ENCODE results near the gene RAP1GDS1. TPM values are rescaled to one million over a fixed set of nuclear protein-coding genes. Genes with fewer than 3 reads are reported as not detected.
"Not testable (repeated sequence)": the region's sequence is repeated elsewhere in the genome, so short reads cannot be mapped to it uniquely, and the experiment has no call there.

Gene RAP1GDS1
- total RNA-seq, 4 donors from 2014 or later: 36.2 to 40.9 (median 37.9) TPM

DNA sequence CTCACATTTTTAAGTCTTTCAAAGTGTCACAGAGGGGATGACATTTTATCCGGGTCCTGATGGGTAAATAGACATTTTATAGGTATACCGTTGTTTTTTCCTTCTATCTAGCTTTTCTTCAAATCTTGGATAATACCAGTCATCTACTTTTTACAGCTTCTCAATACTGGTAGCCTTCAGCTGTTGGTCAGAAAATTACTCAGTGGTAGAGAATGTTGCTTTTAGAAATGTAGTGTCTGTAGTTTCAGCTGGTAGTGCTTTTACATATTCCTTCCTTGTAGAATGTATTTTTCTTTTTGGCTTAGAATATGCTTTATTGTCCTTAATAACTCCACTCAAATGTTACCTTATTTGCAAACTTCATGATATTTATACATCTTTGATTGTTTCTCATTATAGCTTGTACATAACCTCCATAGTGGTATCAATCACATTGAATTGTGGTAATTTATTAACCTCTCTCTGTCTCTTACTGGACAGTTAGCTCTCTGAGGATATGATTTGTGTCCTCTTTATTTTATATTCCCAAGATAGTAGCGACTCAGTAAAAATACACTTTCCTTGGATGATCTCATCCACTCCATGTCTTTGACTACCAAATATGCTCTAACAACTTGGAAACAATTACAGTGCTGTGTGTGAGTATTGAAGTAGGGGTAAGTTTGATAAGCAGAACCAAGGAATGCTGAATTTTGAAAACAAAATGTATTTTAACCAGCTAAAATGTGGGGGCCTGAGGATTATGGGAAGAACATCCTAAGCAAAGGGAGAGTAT is 53.8 kb downstream of the RAP1GDS1 start:
- no peaks in the 10 kb centered on the region for H3K27me3 ChIP-seq
- no peak for DNase-seq
- H3K4me3 ChIP-seq (replicated peaks in 1 of 3): no peak overlapping the region
- no peaks in the 10 kb centered on the region for H3K9me3 ChIP-seq
- no peaks in the 10 kb centered on the region for H3K36me3 ChIP-seq
- no peaks in the 10 kb centered on the region for H3K4me1 ChIP-seq
- no peak overlapping the region for H3K27ac ChIP-seq
- 91 to 97% methylated on average over 3 of the region's 3 CpGs for WGBS, 2 donors
- intact Hi-C loops (cut with DNase I): no loop called here
- TF ChIP-seq POLR2A (IDR thresholded peaks at IDR 0.05) (no peak), CTCF (IDR thresholded peaks at IDR 0.05) (no peak)

GRCh38 chr4:98318521-98318920 is 57.3 kb downstream of the RAP1GDS1 start:
- H3K27me3 ChIP-seq: no peaks in the 10 kb centered on the region
- H3K4me1 ChIP-seq: no peaks in the 10 kb centered on the region
- no peaks in the 10 kb centered on the region for H3K9me3 ChIP-seq
- no peaks in the 10 kb centered on the region for H3K36me3 ChIP-seq
- 92 to 95% methylated on average over 2 of the region's 2 CpGs for WGBS, 2 donors
- DNase-seq: no peak
- intact Hi-C loops (cut with DNase I): no loop called here
- H3K4me3 ChIP-seq (replicated peaks in 1 of 3): no peak overlapping the region
- no peak overlapping the region for H3K27ac ChIP-seq
- TF ChIP-seq POLR2A (IDR thresholded peaks at IDR 0.05) (no peak), CTCF (IDR thresholded peaks at IDR 0.05) (no peak)

GRCh38 chr4:98319021-98319420 is 57.8 kb downstream of the RAP1GDS1 start:
- no peak for TF ChIP-seq CTCF (IDR thresholded peaks at IDR 0.05)
- no peak for TF ChIP-seq POLR2A (IDR thresholded peaks at IDR 0.05)
- 97 to 98% methylated on average over 1 of the region's 1 CpG for WGBS, 2 donors

DNA sequence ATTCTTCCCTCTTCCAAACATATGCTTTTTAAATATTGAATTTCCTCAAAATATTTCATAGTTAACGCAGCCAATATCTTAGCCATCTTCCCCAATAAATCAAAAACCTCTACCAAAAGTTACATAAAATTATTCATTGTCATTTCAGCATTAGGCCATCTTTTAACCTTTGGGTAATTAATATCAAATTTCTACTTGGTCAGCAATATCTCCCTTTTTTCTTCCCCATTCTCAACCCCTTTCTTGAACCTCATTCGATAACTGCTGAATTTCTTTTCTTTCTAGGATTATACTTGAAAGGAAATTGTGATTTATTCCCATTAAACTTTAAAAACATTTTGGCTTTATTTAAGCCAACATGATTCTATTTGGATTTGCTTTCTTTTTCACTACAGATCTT is 65.0 kb downstream of the RAP1GDS1 start:
- Histone ChIP-seq H3K36me3 (no peaks in the 10 kb centered on the region), H3K4me3 (replicated peaks in 1 of 3) (no peak overlapping the region), H3K27me3 (no peaks in the 10 kb centered on the region), H3K9me3 (no peaks in the 10 kb centered on the region), H3K27ac (no peak overlapping the region), H3K4me1 (no peaks in the 10 kb centered on the region)
- intact Hi-C loops (cut with DNase I): no loop called here
- TF ChIP-seq CTCF (IDR thresholded peaks at IDR 0.05): no peak
- TF ChIP-seq POLR2A (IDR thresholded peaks at IDR 0.05): no peak
- no peak for DNase-seq
- WGBS, 2 donors: 92 to 97% methylated on average over 2 of the region's 2 CpGs

More at GRCh38 chr4:98319021-98319420, 57.8 kb downstream of the RAP1GDS1 start:
- H3K9me3 ChIP-seq: no peaks in the 10 kb centered on the region
- H3K27me3 ChIP-seq: no peaks in the 10 kb centered on the region
- no peak for DNase-seq
- intact Hi-C loops (cut with DNase I): no loop called here
- H3K27ac ChIP-seq: no peak overlapping the region
- no peak overlapping the region for H3K4me3 ChIP-seq (replicated peaks in 1 of 3)
- no peaks in the 10 kb centered on the region for H3K4me1 ChIP-seq
- no peaks in the 10 kb centered on the region for H3K36me3 ChIP-seq

DNA sequence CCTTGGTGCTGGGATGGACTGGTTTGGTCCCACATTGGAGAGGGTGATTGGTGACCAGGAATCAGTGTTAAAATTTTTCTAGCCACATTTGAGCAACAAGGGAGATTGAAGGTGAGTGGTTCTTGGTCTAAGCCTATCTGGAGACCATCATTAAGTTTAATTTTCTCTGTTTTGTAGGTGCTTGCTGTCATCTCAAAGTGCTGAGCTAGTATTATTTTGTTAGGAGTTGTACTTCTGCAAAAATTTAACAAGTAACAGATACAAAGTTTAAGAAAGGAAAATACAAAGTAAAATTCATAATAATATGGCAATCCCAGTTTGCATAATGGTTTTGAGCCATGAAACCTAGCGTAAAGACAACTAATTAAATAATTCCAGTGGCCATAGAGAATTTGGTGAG is 66.5 kb downstream of the RAP1GDS1 start:
- H3K36me3 ChIP-seq: no peaks in the 10 kb centered on the region
- intact Hi-C loops (cut with DNase I): no loop called here
- no peak for DNase-seq
- no peak overlapping the region for H3K27ac ChIP-seq
- H3K4me1 ChIP-seq: no peaks in the 10 kb centered on the region
- H3K9me3 ChIP-seq: no peaks in the 10 kb centered on the region
- H3K4me3 ChIP-seq (replicated peaks in 1 of 3): no peak overlapping the region
- TF ChIP-seq POLR2A (IDR thresholded peaks at IDR 0.05) (no peak), CTCF (IDR thresholded peaks at IDR 0.05) (no peak)
- 98 to 100% methylated on average over 1 of the region's 1 CpG for WGBS, 2 donors
- H3K27me3 ChIP-seq: no peaks in the 10 kb centered on the region

- H3K27me3 ChIP-seq; H3K4me1 ChIP-seq; intact Hi-C loops (cut with DNase I); H3K9me3 ChIP-seq; H3K36me3 ChIP-seq; H3K27ac ChIP-seq; DNase-seq; H3K4me3 ChIP-seq (replicated peaks in 1 of 3): not testable (repeated sequence)
- WGBS, 2 donors: 95 to 98% methylated on average over 15 to 21 of the region's 31 CpGs
These were observed 68.9 kb downstream of the RAP1GDS1 start for GRCh38 chr4:98329879-98330640.
